Cardiac fibroblast (primary cell): ENCODE measurements around the gene ME1.
"Not testable (repeated sequence)": the region's sequence is repeated elsewhere in the genome, so short reads cannot be mapped to it uniquely, and the experiment has no call there.

ENCODE experiments used
- DNase-seq, 2 donors: peaks; one replicate each; pipeline versions ENCODE4 v3.0.0 to v3.0.0-alpha.2; 2010; ENCODE audit warnings: low read depth in 2 of 2
- H3K4me3 ChIP-seq, 2 donors: replicated peaks in 1 of 2; 1 replicate in 1 of 2; 2 replicates in 1 of 2; pipeline ENCODE4 v1.5.1; 2011; ENCODE audit warnings: low read depth in 2 of 2, low read length in 2 of 2, mild to moderate bottlenecking in 2 of 2, moderate library complexity in 1 of 2
- CTCF ChIP-seq: IDR thresholded peaks from one replicate; pipeline ENCODE4 v1.5.1; 2011; ENCODE audit warnings: low read depth, mild to moderate bottlenecking, low read length, inconsistent platforms

The ME1 gene

GRCh38 chr6:83365931-83366330, 64.9 kb downstream of the ME1 start:
- no peak overlapping the region for H3K4me3 ChIP-seq
- TF ChIP-seq CTCF = no peak
- peak; percentile 52 to 75 for DNase-seq

GRCh38 chr6:83362349-83362748, 68.5 kb downstream of the ME1 start:
- not testable (repeated sequence) for H3K4me3 ChIP-seq, DNase-seq

- no peak for TF ChIP-seq CTCF
- no peak overlapping the region for H3K4me3 ChIP-seq
- DNase-seq = no peak
These were observed 71.2 kb downstream of the ME1 start for GRCh38 chr6:83359638-83360037.

GRCh38 chr6:83354747-83355146, 76.1 kb downstream of the ME1 start:
- TF ChIP-seq CTCF = no peak

GRCh38 chr6:83352424-83353061, 78.3 kb downstream of the ME1 start:
- DNase-seq = no peak
- H3K4me3 ChIP-seq = no peak overlapping the region
- TF ChIP-seq CTCF = no peak

More at GRCh38 chr6:83354747-83355146, 76.1 kb downstream of the ME1 start:
- peak in 1 of 2 donors; percentile 36 for DNase-seq
- H3K4me3 ChIP-seq = no peak overlapping the region

GRCh38 chr6:83343121-83343520, 87.7 kb downstream of the ME1 start:
- no peak for TF ChIP-seq CTCF
- H3K4me3 ChIP-seq = no peak overlapping the region
- no peak for DNase-seq

- TF ChIP-seq CTCF = no peak
- DNase-seq = no peak
- H3K4me3 ChIP-seq = no peak overlapping the region
These were observed 89.1 kb downstream of the ME1 start for GRCh38 chr6:83341765-83342164.

GRCh38 chr6:83333916-83334315, 96.9 kb downstream of the ME1 start:
- DNase-seq = not testable (repeated sequence)

More at GRCh38 chr6:83333916-83334315, 96.9 kb downstream of the ME1 start:
- H3K4me3 ChIP-seq = not testable (repeated sequence)
